Activated T-cell treated with anti-CD3 and anti-CD28 coated beads, Interleukin-2, amount 50 U/mL, for 72 hours (primary cell): ENCODE measurements around the gene CASZ1. TPM values are rescaled to one million over a fixed set of nuclear protein-coding genes. Genes with fewer than 3 reads are reported as not detected.

Experiments
- ATAC-seq, 2 donors: fragments of 150-1000 bp; cut with Tn5 transposase; replicated peaks in 1 of 2; 2 replicates each; pipeline ENCODE4 v1.10.0; 2021; ENCODE audit warnings: moderate library complexity in 2 of 2, mild to moderate bottlenecking in 1 of 2
- DNase-seq, 2 donors: peaks; one replicate each; pipeline ENCODE4 v3.0.0; 2021 to 2022; ENCODE audit warnings: mixed read lengths in 1 of 2
- H3K27ac Mint-ChIP-seq: one replicate; pipeline ENCODE4 v1.8.0; 2022; ENCODE audit warnings: mild to moderate bottlenecking, moderate library complexity, mixed read lengths
- H3K27me3 Mint-ChIP-seq: one replicate; pipeline ENCODE4 v1.8.0; 2022; ENCODE audit warnings: low read depth, mixed read lengths
- H3K36me3 Mint-ChIP-seq, 2 donors: one replicate each; pipeline ENCODE4 v1.8.0; 2022; ENCODE audit warnings: mixed read lengths in 2 of 2, mild to moderate bottlenecking in 1 of 2; ENCODE audit not compliant: insufficient read depth in 2 of 2
- H3K4me1 Mint-ChIP-seq: one replicate; pipeline ENCODE4 v1.8.0; 2022; ENCODE audit warnings: low read depth, mixed read lengths
- H3K4me3 Mint-ChIP-seq, 2 donors: one replicate each; pipeline ENCODE4 v1.8.0; 2022; ENCODE audit warnings: mild to moderate bottlenecking in 2 of 2, mixed read lengths in 2 of 2, moderate library complexity in 2 of 2
- H3K9me3 Mint-ChIP-seq, 2 donors: one replicate each; pipeline ENCODE4 v1.8.0; 2022; ENCODE audit warnings: mixed read lengths in 2 of 2
- total RNA-seq, 2 donors: library from RNA; stranded (reverse); gene quantifications; one replicate each; pipeline ENCODE4 v1.2.3, GENCODE V29; 2022

CASZ1 gene
- total RNA-seq = 10 to 100 TPM; 14.7 to 15.5 TPM

GRCh38 chr1:10796029-10796944 lies at the start of gene CASZ1:
Gene CASZ1, minus strand, starts transcription at chr1:10796646. Its CDS starts 102,757 bp downstream, at chr1:10693889.
- Mint-ChIP-seq H3K4me3 (peak within 1 kb of the TSS; percentile 84 to 85), H3K36me3 (peaks cover 0 to 1% of the 10 kb centered on the region in 2 donors), H3K27ac (no peak within 1 kb of the TSS), H3K27me3 (peaks cover 70% of the 10 kb centered on the region), H3K4me1 (peaks cover 18% of the 10 kb centered on the region), H3K9me3 (no peaks in the 10 kb centered on the region)
- peak; percentile 39 to 43 for ATAC-seq
- peak in 1 of 2 donors; percentile 15 for DNase-seq

- Mint-ChIP-seq H3K36me3 (peaks cover 0 to 2% of the 10 kb centered on the region in 2 donors), H3K27me3 (peaks cover 34% of the 10 kb centered on the region), H3K4me3 (no peak overlapping the region), H3K4me1 (no peaks in the 10 kb centered on the region), H3K9me3 (peaks cover 2% of the 10 kb centered on the region in 2 donors), H3K27ac (no peak overlapping the region)
- no peak for DNase-seq
- ATAC-seq = no peak
Measured at GRCh38 chr1:10843697-10844096, 47.3 kb upstream of the CASZ1 start.

- peaks cover 0 to 2% of the 10 kb centered on the region in 2 donors for H3K36me3 Mint-ChIP-seq
- peaks cover 2% of the 10 kb centered on the region in 2 donors for H3K9me3 Mint-ChIP-seq
Measured at GRCh38 chr1:10841118-10841517, 44.7 kb upstream of the CASZ1 start.

GRCh38 chr1:10839188-10839770 lies 42.8 kb upstream of the CASZ1 start:
- H3K4me1 Mint-ChIP-seq = no peaks in the 10 kb centered on the region
- H3K4me3 Mint-ChIP-seq = no peak overlapping the region
- no peak for ATAC-seq
- peaks cover 44% of the 10 kb centered on the region for H3K27me3 Mint-ChIP-seq
- peaks cover 0 to 2% of the 10 kb centered on the region in 2 donors for H3K36me3 Mint-ChIP-seq
- no peak overlapping the region for H3K27ac Mint-ChIP-seq
- no peak for DNase-seq
- peaks cover 2% of the 10 kb centered on the region in 2 donors for H3K9me3 Mint-ChIP-seq

More at GRCh38 chr1:10841118-10841517, 44.7 kb upstream of the CASZ1 start:
- ATAC-seq = no peak
- Mint-ChIP-seq H3K4me3 (no peak overlapping the region), H3K27me3 (peaks cover 48% of the 10 kb centered on the region), H3K4me1 (no peaks in the 10 kb centered on the region), H3K27ac (no peak overlapping the region)
- no peak for DNase-seq

- Mint-ChIP-seq H3K27ac (no peak overlapping the region), H3K27me3 (peaks cover 43% of the 10 kb centered on the region), H3K9me3 (peaks cover 0 to 4% of the 10 kb centered on the region in 2 donors), H3K4me1 (no peaks in the 10 kb centered on the region), H3K36me3 (no peaks in the 10 kb centered on the region), H3K4me3 (no peak overlapping the region)
- no peak for DNase-seq
- no peak for ATAC-seq
Measured at GRCh38 chr1:10838541-10838940, 42.1 kb upstream of the CASZ1 start.

- no peaks in the 10 kb centered on the region for H3K36me3 Mint-ChIP-seq
- H3K4me1 Mint-ChIP-seq = no peaks in the 10 kb centered on the region
- H3K4me3 Mint-ChIP-seq = no peak overlapping the region
- H3K27me3 Mint-ChIP-seq = peaks cover 38% of the 10 kb centered on the region
- peaks cover 0 to 4% of the 10 kb centered on the region in 2 donors for H3K9me3 Mint-ChIP-seq
- ATAC-seq (no peak), DNase-seq (no peak)
- no peak overlapping the region for H3K27ac Mint-ChIP-seq
Measured at GRCh38 chr1:10836726-10837125, 40.3 kb upstream of the CASZ1 start.

GRCh38 chr1:10835822-10836421 lies 39.5 kb upstream of the CASZ1 start:
- H3K4me3 Mint-ChIP-seq = no peak overlapping the region
- H3K27ac Mint-ChIP-seq = no peak overlapping the region
- no peak for ATAC-seq
- no peaks in the 10 kb centered on the region for H3K4me1 Mint-ChIP-seq
- H3K9me3 Mint-ChIP-seq = peaks cover 0 to 4% of the 10 kb centered on the region in 2 donors
- peaks cover 38% of the 10 kb centered on the region for H3K27me3 Mint-ChIP-seq
- no peaks in the 10 kb centered on the region for H3K36me3 Mint-ChIP-seq
- peak in 1 of 2 donors; percentile 7 for DNase-seq

- H3K27ac Mint-ChIP-seq = no peak overlapping the region
- H3K36me3 Mint-ChIP-seq = no peaks in the 10 kb centered on the region
- ATAC-seq (no peak), DNase-seq (no peak)
- no peaks in the 10 kb centered on the region for H3K4me1 Mint-ChIP-seq
- H3K4me3 Mint-ChIP-seq = no peak overlapping the region
- H3K9me3 Mint-ChIP-seq = peaks cover 0 to 4% of the 10 kb centered on the region in 2 donors
- H3K27me3 Mint-ChIP-seq = peaks cover 38% of the 10 kb centered on the region
Measured at GRCh38 chr1:10835421-10835820, 39.0 kb upstream of the CASZ1 start.

- ATAC-seq (no peak), DNase-seq (no peak)
- H3K4me3 Mint-ChIP-seq = no peak overlapping the region
- H3K27me3 Mint-ChIP-seq = peaks cover 36% of the 10 kb centered on the region
- H3K36me3 Mint-ChIP-seq = no peaks in the 10 kb centered on the region
- H3K9me3 Mint-ChIP-seq = peaks cover 0 to 4% of the 10 kb centered on the region in 2 donors
- H3K4me1 Mint-ChIP-seq = no peaks in the 10 kb centered on the region
- H3K27ac Mint-ChIP-seq = no peak overlapping the region
Measured at GRCh38 chr1:10834770-10835412, 38.4 kb upstream of the CASZ1 start.

GRCh38 chr1:10833630-10834557 lies 37.4 kb upstream of the CASZ1 start:
- Mint-ChIP-seq H3K4me1 (no peaks in the 10 kb centered on the region), H3K27ac (no peak overlapping the region), H3K4me3 (no peak overlapping the region), H3K27me3 (peaks cover 29% of the 10 kb centered on the region), H3K36me3 (no peaks in the 10 kb centered on the region), H3K9me3 (peaks cover 0 to 4% of the 10 kb centered on the region in 2 donors)
- ATAC-seq = no peak
- DNase-seq = no peak

- H3K4me1 Mint-ChIP-seq = no peaks in the 10 kb centered on the region
- no peaks in the 10 kb centered on the region for H3K36me3 Mint-ChIP-seq
- H3K27ac Mint-ChIP-seq = no peak overlapping the region
- ATAC-seq (no peak), DNase-seq (no peak)
- peaks cover 0 to 4% of the 10 kb centered on the region in 2 donors for H3K9me3 Mint-ChIP-seq
- no peak overlapping the region for H3K4me3 Mint-ChIP-seq
- peaks cover 24% of the 10 kb centered on the region for H3K27me3 Mint-ChIP-seq
Measured at GRCh38 chr1:10832703-10833102, 36.3 kb upstream of the CASZ1 start.
